HEK293 (cell line): ENCODE measurements around the gene DNAJC4.
A peak's percentile ranks its signal among the peaks of the same experiment; 100 is the strongest.

Experiments
- BCL11B ChIP-seq: fragments of 450-650 bp; formaldehyde crosslinking; IDR thresholded peaks from 2 replicates; pipeline ENCODE4 v1.5.1; 2016; ENCODE audit warnings: low read depth, missing biosample characterization, missing genetic modification characterization
- GLIS1 ChIP-seq: fragments of 450-650 bp; formaldehyde crosslinking; IDR thresholded peaks from 2 replicates; pipeline ENCODE4 v1.5.1; 2016; ENCODE audit warnings: missing biosample characterization, missing genetic modification characterization
- HOXD13 ChIP-seq: sonication (generic); formaldehyde crosslinking; IDR thresholded peaks from 2 replicates; pipeline ENCODE4 v1.8.0; 2022; ENCODE audit warnings: missing genetic modification reagents, borderline replicate concordance
- KLF7 ChIP-seq: fragments of 450-650 bp; formaldehyde crosslinking; IDR thresholded peaks from 2 replicates; pipeline ENCODE4 v1.5.1; 2016; ENCODE audit warnings: missing biosample characterization, missing genetic modification characterization, borderline replicate concordance
- KLF9 ChIP-seq: fragments of 450-650 bp; formaldehyde crosslinking; IDR thresholded peaks from 2 replicates; pipeline ENCODE4 v1.5.1; 2016; ENCODE audit warnings: missing biosample characterization, missing genetic modification characterization, low read depth
- MEIS1 ChIP-seq: sonication (generic); formaldehyde crosslinking; IDR thresholded peaks from 2 replicates; pipeline ENCODE4 v1.8.1; 2022; ENCODE audit warnings: missing genetic modification reagents, mild to moderate bottlenecking, borderline replicate concordance
- MYNN ChIP-seq: fragments of 450-650 bp; formaldehyde crosslinking; IDR thresholded peaks from 2 replicates; pipeline ENCODE4 v1.5.1; 2016; ENCODE audit warnings: missing biosample characterization, missing genetic modification characterization, borderline replicate concordance
- REPIN1 ChIP-seq: fragments of 450-650 bp; formaldehyde crosslinking; IDR thresholded peaks from 2 replicates; pipeline ENCODE4 v1.5.1; 2017; ENCODE audit warnings: missing biosample characterization, missing genetic modification characterization, low read depth
- ZBTB20 ChIP-seq: fragments of 450-650 bp; formaldehyde crosslinking; IDR thresholded peaks from 2 replicates; pipeline ENCODE4 v1.5.1; 2016; ENCODE audit warnings: missing biosample characterization, missing genetic modification characterization
- ZBTB7A ChIP-seq: fragments of 450-650 bp; formaldehyde crosslinking; IDR thresholded peaks from 2 replicates; pipeline ENCODE4 v1.5.1; 2016; ENCODE audit warnings: low read depth, missing biosample characterization, missing genetic modification characterization
- ZNF169 ChIP-seq: fragments of 450-650 bp; formaldehyde crosslinking; IDR thresholded peaks from 2 replicates; pipeline ENCODE4 v1.5.1; 2016; ENCODE audit warnings: missing biosample characterization, missing genetic modification characterization
- ZNF175 ChIP-seq: fragments of 450-650 bp; formaldehyde crosslinking; IDR thresholded peaks from 2 replicates; pipeline ENCODE4 v1.5.1; 2016; ENCODE audit warnings: missing biosample characterization, missing genetic modification characterization
- ZNF221 ChIP-seq: fragments of 450-650 bp; formaldehyde crosslinking; IDR thresholded peaks from 2 replicates; pipeline ENCODE4 v1.5.1; 2017; ENCODE audit warnings: missing biosample characterization, missing genetic modification characterization, borderline replicate concordance
- ZNF266 ChIP-seq: fragments of 450-650 bp; formaldehyde crosslinking; IDR thresholded peaks from 2 replicates; pipeline ENCODE4 v1.5.1; 2016; ENCODE audit warnings: missing biosample characterization, missing genetic modification characterization, low read depth
- ZNF292 ChIP-seq: fragments of 450-650 bp; formaldehyde crosslinking; IDR thresholded peaks from 2 replicates; pipeline ENCODE4 v1.5.1; 2016; ENCODE audit warnings: low read depth, missing biosample characterization, missing genetic modification characterization, borderline replicate concordance
- ZNF366 ChIP-seq: fragments of 450-650 bp; formaldehyde crosslinking; conservative IDR thresholded peaks from 2 replicates; pipeline ENCODE4 v1.5.1; 2016; ENCODE audit warnings: missing biosample characterization, missing genetic modification characterization
- ZNF48 ChIP-seq: fragments of 450-650 bp; formaldehyde crosslinking; IDR thresholded peaks from 2 replicates; pipeline ENCODE4 v1.5.1; 2016; ENCODE audit warnings: missing biosample characterization, missing genetic modification characterization
- ZNF514 ChIP-seq: fragments of 450-650 bp; formaldehyde crosslinking; IDR thresholded peaks from 2 replicates; pipeline ENCODE4 v1.5.1; 2016; ENCODE audit warnings: missing biosample characterization, missing genetic modification characterization
- ZNF626 ChIP-seq: fragments of 450-650 bp; sonication (Bioruptor Pico); formaldehyde crosslinking; IDR thresholded peaks from 2 replicates; pipeline ENCODE4 v1.5.1; 2018; ENCODE audit warnings: missing biosample characterization, missing genetic modification characterization, inconsistent platforms
- ZNF629 ChIP-seq: fragments of 450-650 bp; formaldehyde crosslinking; IDR thresholded peaks from 2 replicates; pipeline ENCODE4 v1.5.1; 2017; ENCODE audit warnings: missing biosample characterization, missing genetic modification characterization
- ZNF677 ChIP-seq: fragments of 450-650 bp; IDR thresholded peaks from 2 replicates; pipeline ENCODE4 v1.5.0; 2018; ENCODE audit warnings: missing biosample characterization, mild to moderate bottlenecking, missing genetic modification characterization, moderate library complexity
- ZNF785 ChIP-seq: fragments of 450-650 bp; formaldehyde crosslinking; IDR thresholded peaks from 2 replicates; pipeline ENCODE4 v1.5.1; 2016; ENCODE audit warnings: missing biosample characterization, missing genetic modification characterization
- ZSCAN16 ChIP-seq: fragments of 450-650 bp; formaldehyde crosslinking; IDR thresholded peaks from 2 replicates; pipeline ENCODE4 v1.5.1; 2016; ENCODE audit warnings: missing biosample characterization, missing genetic modification characterization
- TF ChIP-seq, protein P1 (sequence below): fragments of 450-650 bp; formaldehyde crosslinking; IDR thresholded peaks from 2 replicates; pipeline ENCODE4 v1.5.1; 2016; ENCODE audit warnings: missing biosample characterization, missing genetic modification characterization
- TF ChIP-seq, protein P2 (sequence below): fragments of 450-650 bp; formaldehyde crosslinking; IDR thresholded peaks from 2 replicates; pipeline ENCODE4 v1.5.1; 2016; ENCODE audit warnings: missing biosample characterization, missing genetic modification characterization
- TF ChIP-seq, protein P3 (sequence below): fragments of 450-650 bp; formaldehyde crosslinking; IDR thresholded peaks from 2 replicates; pipeline ENCODE4 v1.5.1; 2017; ENCODE audit warnings: missing biosample characterization, missing genetic modification characterization
- TF ChIP-seq, protein P4 (sequence below): fragments of 450-650 bp; formaldehyde crosslinking; IDR thresholded peaks from 2 replicates; pipeline ENCODE4 v1.5.1; 2016; ENCODE audit warnings: missing biosample characterization, missing genetic modification characterization, low read depth
- TF ChIP-seq, protein P5 (sequence below): fragments of 450-650 bp; formaldehyde crosslinking; IDR thresholded peaks from 2 replicates; pipeline ENCODE4 v1.5.1; 2016; ENCODE audit warnings: missing biosample characterization, missing genetic modification characterization
- TF ChIP-seq, protein P6 (sequence below): fragments of 450-650 bp; formaldehyde crosslinking; IDR thresholded peaks from 2 replicates; pipeline ENCODE4 v1.5.1; 2016; ENCODE audit warnings: missing biosample characterization, missing genetic modification characterization

DNAJC4 gene

DNA sequence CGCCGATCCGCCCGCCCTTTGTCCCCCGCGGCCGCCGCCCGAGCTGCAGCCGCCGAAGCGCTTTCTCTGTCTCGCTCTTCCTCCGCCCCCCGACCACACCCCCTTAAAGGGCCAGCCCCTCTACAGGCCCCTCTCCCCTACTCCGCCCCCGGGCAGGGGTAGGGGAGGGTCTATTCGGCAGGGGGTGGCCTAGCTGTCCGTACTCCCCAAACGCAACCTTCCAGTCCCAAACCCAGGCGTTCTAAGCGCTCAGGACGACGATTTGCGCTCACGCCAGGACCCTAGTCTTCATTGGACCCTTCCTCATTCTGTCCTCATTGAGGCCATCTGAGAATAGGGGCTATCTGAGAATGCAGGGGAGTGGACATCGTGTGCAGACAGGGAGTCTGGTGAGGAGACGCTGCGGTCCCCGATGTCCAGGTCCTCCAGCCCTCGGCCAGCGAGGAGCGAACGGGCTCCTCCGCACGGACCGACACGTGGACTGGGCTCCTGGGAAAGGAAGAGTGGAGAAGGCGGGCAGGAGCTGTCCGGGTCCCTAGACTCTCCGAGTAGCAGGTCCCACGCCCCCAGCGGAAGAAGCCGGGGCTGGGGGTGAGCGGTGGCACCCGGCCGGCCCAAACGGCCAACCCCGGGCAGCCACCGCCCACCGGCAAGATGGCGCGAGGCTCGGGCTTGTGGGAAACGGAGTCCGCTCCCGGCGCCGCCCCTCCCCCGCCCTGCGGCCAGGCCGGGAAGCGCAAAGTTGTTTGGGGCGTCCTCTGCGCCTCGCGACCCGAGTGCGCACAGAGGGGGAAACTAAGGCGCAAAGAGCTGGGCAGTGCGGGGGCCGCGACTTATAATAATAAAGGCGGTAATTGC, 16.8 kb downstream of the DNAJC4 start, which contains the start of gene PPP1R14B (continued):
- TF ChIP-seq, protein P1, sequence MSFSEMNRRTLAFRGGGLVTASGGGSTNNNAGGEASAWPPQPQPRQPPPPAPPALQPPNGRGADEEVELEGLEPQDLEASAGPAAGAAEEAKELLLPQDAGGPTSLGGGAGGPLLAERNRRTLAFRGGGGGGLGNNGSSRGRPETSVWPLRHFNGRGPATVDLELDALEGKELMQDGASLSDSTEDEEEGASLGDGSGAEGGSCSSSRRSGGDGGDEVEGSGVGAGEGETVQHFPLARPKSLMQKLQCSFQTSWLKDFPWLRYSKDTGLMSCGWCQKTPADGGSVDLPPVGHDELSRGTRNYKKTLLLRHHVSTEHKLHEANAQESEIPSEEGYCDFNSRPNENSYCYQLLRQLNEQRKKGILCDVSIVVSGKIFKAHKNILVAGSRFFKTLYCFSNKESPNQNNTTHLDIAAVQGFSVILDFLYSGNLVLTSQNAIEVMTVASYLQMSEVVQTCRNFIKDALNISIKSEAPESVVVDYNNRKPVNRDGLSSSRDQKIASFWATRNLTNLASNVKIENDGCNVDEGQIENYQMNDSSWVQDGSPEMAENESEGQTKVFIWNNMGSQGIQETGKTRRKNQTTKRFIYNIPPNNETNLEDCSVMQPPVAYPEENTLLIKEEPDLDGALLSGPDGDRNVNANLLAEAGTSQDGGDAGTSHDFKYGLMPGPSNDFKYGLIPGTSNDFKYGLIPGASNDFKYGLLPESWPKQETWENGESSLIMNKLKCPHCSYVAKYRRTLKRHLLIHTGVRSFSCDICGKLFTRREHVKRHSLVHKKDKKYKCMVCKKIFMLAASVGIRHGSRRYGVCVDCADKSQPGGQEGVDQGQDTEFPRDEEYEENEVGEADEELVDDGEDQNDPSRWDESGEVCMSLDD (tag by site-specific recombination): peak; percentile 64
- TF ChIP-seq ZNF48: no peak
- TF ChIP-seq, protein P2, sequence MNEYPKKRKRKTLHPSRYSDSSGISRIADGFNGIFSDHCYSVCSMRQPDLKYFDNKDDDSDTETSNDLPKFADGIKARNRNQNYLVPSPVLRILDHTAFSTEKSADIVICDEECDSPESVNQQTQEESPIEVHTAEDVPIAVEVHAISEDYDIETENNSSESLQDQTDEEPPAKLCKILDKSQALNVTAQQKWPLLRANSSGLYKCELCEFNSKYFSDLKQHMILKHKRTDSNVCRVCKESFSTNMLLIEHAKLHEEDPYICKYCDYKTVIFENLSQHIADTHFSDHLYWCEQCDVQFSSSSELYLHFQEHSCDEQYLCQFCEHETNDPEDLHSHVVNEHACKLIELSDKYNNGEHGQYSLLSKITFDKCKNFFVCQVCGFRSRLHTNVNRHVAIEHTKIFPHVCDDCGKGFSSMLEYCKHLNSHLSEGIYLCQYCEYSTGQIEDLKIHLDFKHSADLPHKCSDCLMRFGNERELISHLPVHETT: no peak
- TF ChIP-seq ZNF785 (tag by site-specific recombination): no peak
- TF ChIP-seq ZSCAN16 (tag by site-specific recombination): no peak
- peak; percentile 68; the same call in 1 of the 2 replicates for TF ChIP-seq KLF7 (tag by site-specific recombination)
- TF ChIP-seq KLF9: peak; percentile 96
- 0 out of 2 replicates have a peak, but pooled peaks have one; percentile 28 for TF ChIP-seq ZNF629 (tag by site-specific recombination)
- TF ChIP-seq MEIS1 (CRISPR knock-in tag): no peak
- no peak for TF ChIP-seq REPIN1 (tag by site-specific recombination)
- TF ChIP-seq, protein P3, sequence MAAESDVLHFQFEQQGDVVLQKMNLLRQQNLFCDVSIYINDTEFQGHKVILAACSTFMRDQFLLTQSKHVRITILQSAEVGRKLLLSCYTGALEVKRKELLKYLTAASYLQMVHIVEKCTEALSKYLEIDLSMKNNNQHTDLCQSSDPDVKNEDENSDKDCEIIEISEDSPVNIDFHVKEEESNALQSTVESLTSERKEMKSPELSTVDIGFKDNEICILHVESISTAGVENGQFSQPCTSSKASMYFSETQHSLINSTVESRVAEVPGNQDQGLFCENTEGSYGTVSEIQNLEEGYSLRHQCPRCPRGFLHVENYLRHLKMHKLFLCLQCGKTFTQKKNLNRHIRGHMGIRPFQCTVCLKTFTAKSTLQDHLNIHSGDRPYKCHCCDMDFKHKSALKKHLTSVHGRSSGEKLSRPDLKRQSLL (tag by site-specific recombination): no peak
- no peak for TF ChIP-seq ZNF292 (tag by site-specific recombination)
- peak; percentile 47; the same call in 1 of the 2 replicates for TF ChIP-seq GLIS1
- TF ChIP-seq HOXD13: no peak
- TF ChIP-seq ZNF169 (tag by site-specific recombination): no peak
- peak; percentile 77 for TF ChIP-seq ZBTB20 (tag by site-specific recombination)
- TF ChIP-seq ZNF514 (tag by site-specific recombination): no peak
- TF ChIP-seq, protein P4, sequence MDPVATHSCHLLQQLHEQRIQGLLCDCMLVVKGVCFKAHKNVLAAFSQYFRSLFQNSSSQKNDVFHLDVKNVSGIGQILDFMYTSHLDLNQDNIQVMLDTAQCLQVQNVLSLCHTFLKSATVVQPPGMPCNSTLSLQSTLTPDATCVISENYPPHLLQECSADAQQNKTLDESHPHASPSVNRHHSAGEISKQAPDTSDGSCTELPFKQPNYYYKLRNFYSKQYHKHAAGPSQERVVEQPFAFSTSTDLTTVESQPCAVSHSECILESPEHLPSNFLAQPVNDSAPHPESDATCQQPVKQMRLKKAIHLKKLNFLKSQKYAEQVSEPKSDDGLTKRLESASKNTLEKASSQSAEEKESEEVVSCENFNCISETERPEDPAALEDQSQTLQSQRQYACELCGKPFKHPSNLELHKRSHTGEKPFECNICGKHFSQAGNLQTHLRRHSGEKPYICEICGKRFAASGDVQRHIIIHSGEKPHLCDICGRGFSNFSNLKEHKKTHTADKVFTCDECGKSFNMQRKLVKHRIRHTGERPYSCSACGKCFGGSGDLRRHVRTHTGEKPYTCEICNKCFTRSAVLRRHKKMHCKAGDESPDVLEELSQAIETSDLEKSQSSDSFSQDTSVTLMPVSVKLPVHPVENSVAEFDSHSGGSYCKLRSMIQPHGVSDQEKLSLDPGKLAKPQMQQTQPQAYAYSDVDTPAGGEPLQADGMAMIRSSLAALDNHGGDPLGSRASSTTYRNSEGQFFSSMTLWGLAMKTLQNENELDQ (tag by site-specific recombination): no peak
- no peak for TF ChIP-seq ZNF175 (tag by site-specific recombination)
- TF ChIP-seq ZNF677 (tag by site-specific recombination): no peak
- TF ChIP-seq BCL11B (tag by site-specific recombination): peak; percentile 13; the same call in 1 of the 2 replicates
- TF ChIP-seq, protein P5, sequence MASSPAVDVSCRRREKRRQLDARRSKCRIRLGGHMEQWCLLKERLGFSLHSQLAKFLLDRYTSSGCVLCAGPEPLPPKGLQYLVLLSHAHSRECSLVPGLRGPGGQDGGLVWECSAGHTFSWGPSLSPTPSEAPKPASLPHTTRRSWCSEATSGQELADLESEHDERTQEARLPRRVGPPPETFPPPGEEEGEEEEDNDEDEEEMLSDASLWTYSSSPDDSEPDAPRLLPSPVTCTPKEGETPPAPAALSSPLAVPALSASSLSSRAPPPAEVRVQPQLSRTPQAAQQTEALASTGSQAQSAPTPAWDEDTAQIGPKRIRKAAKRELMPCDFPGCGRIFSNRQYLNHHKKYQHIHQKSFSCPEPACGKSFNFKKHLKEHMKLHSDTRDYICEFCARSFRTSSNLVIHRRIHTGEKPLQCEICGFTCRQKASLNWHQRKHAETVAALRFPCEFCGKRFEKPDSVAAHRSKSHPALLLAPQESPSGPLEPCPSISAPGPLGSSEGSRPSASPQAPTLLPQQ (tag by site-specific recombination): peak; percentile 33
- no peak for TF ChIP-seq ZNF221 (tag by site-specific recombination)
- no peak for TF ChIP-seq ZBTB7A (tag by site-specific recombination)
- no peak for TF ChIP-seq MYNN
- no peak for TF ChIP-seq ZNF626
- TF ChIP-seq ZNF266 (tag by site-specific recombination): no peak
- TF ChIP-seq ZNF366 (tag by site-specific recombination): no peak
- TF ChIP-seq, protein P6, sequence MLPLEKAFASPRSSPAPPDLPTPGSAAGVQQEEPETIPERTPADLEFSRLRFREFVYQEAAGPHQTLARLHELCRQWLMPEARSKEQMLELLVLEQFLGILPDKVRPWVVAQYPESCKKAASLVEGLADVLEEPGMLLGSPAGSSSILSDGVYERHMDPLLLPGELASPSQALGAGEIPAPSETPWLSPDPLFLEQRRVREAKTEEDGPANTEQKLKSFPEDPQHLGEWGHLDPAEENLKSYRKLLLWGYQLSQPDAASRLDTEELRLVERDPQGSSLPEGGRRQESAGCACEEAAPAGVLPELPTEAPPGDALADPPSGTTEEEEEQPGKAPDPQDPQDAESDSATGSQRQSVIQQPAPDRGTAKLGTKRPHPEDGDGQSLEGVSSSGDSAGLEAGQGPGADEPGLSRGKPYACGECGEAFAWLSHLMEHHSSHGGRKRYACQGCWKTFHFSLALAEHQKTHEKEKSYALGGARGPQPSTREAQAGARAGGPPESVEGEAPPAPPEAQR (tag by site-specific recombination): no peak
